DMS 273 (cell line): ENCODE results near the gene MYO18B.

Experiments
- DNase-seq: peaks from one replicate; lab custom pipeline; 2025; ENCODE audit not compliant: unreplicated experiment; lab: John Stamatoyannopoulos, UW

The MYO18B gene

DNA sequence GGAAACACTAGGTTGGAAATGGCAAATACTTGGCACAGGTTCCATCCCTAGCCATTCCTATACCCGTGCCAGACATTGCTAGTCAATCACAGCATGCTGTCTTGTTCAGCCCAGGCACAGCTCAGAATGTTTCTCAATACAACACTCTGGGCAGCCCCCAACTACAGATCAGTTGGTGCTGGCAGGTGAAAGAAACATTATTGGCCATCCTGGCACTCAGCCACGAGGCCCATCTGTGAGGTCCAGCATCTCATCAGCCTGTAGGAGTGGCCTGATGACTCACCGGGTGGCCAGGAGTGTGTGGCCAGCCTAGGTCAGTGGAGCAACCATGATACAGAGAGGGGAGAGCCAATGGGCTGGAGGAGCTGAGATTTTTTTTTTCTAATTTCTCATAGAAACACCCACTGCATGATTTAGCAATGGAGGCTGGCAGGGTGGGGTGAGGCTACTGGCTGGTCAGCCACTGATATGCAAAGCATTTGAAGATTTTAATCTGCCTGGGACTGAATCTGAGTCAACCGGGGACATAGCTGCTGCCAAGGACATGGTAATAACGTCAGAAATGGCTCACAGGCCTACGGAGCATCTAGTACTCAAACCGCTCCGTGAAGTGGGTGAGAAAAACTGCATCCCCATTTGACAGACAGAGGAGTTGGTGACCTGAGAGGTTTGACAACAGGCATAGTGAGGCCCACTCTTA is 5.4 kb downstream of the MYO18B start:
- DNase-seq = peak; percentile 16

DNA sequence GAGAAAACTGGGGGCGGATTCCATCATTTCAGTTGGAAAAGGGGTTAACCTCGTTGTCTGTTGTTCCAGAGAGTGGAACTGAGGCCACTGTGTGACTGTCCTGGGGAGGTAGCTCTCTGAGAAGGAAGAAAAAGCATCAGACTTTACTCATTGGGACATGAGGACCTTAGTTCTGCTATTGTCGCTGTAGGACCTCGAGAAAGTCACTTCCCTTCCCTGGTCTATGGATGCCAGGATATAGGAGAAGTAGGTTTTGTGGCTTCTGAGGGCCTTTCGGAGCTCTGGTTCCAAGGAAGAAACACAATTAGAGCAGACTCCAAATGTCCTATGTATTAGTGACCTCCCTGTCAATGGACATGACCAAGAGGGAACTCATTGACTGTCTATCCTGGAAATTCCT is 6.2 kb downstream of the MYO18B start:
- DNase-seq = no peak

DNA sequence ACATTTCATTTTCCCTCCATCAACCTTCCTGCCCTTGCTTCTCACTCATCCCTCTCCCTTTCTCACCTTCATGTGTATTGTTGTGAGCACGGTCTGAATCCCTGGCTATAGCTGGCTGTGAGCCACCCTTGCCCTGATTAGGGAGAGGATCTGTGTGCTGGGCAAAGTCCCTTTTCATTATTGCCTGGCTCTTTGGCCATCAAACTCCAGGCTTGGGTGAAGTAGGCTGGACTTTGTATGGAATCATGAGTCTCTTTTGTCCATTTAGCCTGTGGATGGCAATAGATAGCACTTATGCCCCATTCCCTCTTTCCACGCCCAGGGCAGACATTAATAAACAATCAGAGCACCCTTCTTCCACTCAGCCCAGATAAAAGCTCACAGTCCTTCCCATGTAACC is 6.7 kb downstream of the MYO18B start:
- DNase-seq = no peak

DNA sequence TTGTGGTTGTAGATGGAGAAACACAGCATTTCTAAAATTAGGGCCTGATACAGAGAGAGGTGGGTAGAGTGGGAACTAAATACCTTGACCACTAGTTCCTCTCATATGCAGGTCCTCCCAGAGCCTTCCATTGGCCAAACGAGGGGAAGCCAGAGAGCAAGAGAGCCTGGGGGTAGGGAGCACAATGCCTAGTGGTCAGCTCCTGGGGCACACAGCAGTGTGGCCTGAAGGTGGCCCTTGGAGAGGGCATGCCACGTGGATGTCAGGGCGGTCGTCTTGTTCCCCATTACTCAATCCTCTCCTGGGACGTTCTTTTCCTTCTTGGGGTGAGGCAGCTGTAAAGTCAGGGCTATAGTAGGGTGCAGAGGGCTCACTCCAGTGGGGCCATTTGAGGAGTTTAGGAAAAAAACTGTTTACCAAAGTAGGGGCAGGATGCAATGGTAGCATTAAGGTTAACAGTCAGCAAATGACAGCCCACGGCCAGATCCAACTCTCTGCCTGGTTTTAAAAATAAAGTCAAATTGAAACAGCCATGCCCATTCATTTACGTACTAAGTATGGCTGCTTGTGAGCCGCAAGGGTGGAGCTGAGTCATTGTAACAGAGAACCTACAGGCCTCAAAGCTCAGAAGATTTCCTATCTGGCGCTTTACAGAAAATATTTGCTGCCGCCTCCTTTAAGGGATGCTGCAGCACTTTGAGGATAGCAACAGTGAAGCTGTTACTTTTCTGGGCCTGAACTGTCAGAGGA is 7.6 kb downstream of the MYO18B start:
- DNase-seq = no peak

DNA sequence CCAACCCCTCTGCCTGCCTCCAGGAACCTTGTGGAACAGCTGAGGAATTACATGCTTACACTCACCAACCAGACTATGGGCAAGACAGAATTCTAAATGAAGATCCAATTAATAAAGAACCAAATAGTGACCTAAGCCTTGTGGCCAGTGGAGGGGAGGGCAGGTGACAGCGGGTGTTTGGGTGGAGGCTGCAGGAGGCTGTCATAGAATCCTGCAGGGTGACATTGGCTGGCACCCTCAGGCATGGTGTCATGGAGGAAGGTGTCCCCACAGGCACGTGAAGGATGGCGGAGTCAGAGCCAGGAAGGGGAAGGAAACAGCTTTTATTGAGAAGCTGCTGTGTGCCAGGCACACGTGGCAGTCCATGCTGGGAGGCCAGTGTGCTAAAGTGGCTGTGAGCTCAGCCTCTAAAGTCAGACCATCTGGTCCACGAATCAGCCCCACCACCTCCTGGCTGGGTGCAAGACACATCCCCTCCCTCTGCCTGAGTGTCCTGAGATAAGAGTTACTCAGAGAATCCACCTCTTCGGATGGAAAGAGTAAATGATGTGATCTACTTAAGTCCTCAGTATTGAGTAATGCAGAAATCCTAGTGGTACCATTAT is 8.7 kb downstream of the MYO18B start:
- peak; percentile 37 for DNase-seq

DNA sequence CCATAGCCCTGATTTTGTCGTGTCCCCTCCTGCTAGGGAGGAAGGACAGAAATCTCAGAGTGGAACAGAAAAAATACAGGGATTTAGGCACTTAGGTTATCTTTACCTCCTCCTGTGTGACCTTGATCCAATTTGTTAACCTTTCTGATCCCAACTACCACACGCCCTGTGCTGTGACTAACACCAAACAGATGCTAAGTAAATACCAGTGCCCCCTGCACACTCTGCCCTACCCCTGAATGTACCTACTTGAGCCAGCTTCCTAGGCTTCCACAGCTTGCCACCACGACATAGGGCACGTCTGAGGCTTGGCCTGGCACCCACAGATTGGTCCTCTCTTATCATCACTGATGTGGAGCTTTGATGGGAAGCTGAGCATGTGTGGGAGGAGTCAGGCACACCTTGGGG is 9.2 kb downstream of the MYO18B start:
- DNase-seq = no peak

DNA sequence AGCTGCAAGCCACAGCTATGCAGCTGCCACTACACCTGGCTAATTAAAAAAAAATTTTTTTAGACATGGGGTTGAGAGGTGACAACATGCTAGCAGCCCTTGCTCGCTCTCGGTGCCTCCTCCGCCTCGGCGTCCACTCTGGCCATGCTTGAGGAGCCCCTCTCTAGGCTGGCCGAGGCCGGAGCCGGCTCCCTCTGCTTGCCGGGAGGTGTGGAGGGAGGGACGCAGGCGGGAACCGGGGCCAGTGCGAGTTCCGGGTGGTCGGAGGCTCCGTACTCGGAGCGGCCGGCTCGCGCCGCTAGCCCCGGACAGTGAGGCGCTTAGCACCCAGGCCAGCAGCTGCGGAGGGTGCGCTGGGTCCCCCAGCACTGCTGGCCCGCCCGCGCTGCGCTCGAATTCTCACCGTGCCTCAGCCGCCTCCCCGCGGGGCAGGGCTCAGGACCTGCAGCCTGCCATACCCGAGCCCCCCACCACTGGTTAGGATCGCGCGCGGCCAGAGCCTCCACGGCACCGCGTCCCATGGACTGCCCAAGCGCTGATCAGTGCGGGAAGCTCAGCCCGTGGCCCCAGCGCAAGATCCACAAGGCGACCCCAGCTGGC is 10.7 kb downstream of the MYO18B start:
- DNase-seq = no peak

DNA sequence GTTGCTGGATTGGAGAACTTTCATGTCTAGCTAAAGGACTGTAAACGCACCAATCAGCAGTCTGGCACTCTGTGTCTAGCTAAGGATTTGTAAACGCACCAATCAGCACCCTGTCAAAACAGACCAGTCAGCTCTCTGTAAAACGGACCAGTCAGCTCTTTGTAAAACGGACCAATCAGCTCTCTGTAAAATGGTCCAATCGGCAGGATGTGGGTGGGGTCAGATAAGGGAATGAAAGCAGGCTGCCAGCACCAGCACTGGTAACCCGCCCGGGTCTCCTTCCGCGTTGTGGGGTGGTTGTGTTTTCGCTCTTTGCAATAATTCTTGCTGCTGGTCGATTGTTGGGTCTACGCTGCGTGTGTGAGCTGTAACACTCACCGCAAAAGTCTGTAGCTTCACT is 11.3 kb downstream of the MYO18B start:
- DNase-seq = no peak

DNA sequence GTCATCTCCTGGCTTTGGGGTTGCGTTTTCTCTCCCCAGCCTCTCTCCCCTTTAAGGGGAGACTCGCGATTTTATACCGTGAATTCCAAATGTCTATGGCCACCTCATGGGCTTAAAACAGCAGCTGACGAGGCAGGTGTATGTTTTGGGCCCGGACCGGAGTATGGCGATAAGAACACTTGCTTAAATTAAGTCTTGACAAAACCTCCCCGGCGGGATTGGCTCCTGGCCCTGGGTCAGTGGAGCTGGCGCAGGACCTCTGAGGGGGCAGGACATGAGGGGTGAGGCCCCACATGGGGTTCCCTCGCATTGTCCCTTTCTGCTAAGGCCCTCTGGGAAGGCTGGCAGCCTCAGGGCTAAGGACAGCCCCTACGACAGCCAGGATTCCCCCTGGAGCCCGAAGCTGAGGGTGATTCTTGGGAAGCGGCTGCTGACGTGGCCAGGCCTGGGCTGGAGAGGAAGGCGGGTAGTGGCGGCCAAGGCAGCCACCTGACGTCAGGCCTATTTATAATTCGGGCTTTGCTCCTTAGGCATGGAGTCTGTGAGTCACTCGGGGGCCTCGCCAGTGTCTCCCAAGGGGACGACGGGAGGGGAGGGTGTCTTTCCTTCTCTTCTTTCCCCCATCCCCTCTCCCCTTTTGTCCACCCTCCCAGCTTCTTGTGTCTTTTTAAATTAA is 12.7 kb downstream of the MYO18B start:
- DNase-seq = no peak

DNA sequence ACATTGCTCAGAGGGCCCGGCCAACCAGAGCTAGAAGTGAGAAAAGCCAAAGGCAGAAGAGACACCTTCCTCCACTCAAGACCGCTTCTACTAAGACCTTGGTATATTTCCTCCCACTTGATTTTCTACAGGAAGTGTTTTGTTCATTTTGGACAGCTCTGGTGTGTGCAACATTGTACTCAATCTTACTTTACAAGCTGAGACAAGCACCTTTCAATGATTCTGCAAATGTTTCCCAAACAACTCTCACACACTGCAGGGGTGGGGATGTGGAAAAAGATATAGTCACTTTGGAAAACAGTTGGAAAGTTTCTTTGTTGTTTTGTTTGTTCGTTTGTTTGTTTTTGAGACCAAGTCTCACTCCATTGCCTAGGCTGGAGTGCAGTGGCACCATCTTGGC is 15.7 kb downstream of the MYO18B start:
- no peak for DNase-seq

DNA sequence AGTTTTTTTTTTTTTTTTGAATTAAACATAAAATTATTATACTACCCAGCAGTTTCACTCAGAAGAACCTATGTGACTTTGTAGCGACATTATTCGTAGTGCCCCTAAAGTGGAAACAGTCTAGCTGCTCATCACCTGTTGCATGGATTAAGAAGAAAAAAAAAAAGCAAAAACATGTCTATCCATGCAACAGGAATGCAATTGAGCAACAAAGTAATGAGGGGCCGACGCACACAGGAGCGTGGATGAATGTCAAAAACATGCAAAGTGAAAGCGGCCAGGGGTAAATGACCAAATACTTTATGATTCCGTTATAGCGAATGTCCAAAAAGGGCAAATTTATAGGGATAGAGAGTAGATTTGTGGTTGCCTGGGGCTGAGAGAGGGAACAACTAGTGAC is 16.3 kb downstream of the MYO18B start:
- no peak for DNase-seq

DNA sequence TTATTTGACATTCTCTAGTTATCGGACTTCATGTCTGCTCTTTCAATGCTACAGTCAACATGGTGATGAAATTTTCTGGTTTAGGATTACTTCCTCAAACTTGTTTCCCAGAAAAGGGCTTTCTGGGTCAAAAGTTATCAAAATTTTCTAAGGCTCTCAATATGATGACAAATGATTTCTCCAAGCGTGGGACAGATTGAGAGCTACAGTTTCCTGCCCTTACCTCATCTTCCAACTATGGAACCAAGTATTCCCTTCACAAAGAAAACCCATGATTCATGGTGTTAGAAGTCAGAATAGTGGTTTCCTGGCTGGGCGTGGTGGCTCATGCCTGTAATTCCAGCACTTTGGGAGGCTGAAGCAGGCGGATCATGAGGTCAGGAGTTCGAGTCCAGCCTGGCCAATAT is 17.8 kb downstream of the MYO18B start:
- no peak for DNase-seq

DNA sequence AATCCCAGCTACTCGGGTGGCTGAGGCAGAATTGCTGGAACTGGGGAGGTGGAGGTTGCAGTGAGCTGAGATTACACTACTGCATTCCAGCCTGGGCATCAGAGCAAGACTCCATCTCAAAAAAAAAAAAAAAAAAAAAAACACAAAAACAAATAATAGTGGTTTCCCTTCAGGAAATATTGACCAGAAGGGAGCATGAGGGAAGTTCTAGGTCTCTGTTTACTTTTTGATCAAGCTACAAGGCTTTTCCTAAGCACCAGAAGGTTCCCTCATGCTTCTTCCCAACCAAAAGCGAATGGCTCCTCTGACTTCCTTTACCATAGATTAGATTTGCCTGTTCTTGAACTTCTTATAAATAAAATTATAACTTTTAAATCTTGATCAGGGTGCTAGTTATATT is 18.3 kb downstream of the MYO18B start:
- no peak for DNase-seq

DNA sequence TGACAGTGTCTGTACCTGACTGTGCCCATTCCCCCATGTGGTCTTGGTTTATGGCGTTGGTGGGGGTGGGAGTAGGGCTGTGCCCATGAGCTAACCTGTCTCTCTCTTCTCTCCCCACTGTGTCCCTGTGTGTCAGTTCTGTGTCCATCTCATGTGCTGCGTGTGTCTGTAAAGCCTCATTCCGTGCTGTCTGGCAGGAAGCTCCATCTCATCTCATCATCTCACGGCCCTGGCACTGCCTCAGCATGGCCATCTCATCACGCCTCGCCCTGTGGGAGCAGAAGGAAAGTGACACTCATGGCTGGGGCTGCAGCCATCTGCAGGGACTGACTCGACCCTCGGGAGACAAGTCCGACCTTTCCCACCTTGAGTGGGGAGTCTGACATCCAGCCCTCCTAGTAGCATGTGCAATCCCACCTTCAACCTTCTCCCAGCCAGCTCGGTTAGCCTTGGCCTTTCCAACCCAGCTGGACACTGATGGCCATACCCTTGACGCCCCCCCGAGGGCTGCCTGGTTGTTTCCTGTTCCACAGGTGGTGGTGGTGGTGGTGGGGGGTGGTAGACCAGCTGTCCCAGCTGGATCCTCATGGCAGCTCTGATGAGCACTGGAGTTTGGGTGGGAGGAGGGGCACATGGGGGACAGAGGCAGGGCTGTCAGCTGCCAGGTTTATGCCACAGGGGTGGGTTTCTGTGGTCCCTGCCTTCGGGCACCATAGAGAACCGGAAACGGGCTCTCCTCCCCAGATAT is 19.0 kb downstream of the MYO18B start:
- DNase-seq = no peak

DNA sequence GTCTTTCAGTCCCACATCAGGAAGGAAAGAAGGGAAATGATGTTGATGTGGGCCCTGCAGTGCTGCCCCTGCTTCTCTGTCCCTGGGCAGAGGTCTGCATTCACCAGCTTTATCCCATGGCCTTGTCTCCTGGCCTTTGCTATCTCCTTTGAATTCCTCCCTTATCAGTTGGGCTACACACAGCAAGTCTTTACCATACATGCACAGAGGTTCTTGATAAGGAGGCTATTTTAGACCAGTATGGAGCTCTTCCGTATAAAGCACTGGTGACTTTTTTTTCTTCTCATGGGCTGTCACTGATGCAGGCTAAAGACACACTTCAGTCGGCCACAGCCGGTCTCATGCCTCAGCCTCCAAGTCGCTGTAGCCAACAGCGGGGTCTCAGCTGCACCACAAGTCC is 20.2 kb downstream of the MYO18B start:
- DNase-seq = no peak

DNA sequence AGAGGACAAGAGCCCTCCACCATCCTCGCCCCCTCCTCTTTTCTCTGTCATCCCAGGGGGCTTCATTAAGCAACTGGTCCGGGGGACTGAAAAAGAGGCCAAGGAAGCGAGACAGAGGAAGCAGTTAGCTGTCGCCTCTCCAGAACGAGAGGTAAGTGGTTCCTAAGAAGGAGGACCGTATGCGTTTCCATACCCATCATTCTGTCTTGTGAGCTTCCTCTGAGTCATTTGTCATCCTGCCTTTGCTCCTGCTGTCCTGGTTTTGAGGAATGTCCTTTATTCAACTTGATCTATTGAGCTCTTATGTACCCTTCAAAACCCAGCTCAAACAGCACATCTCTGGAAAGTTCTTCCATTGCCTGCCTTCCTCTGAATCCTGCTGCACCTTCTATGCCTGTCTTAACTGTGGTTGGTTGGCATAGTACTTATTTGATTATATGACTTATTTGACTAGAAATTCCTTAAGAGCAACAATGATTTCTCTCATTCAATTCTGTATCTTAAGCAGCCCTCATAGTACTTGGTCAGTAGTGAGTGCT is 21.3 kb downstream of the MYO18B start:
- DNase-seq = no peak

DNA sequence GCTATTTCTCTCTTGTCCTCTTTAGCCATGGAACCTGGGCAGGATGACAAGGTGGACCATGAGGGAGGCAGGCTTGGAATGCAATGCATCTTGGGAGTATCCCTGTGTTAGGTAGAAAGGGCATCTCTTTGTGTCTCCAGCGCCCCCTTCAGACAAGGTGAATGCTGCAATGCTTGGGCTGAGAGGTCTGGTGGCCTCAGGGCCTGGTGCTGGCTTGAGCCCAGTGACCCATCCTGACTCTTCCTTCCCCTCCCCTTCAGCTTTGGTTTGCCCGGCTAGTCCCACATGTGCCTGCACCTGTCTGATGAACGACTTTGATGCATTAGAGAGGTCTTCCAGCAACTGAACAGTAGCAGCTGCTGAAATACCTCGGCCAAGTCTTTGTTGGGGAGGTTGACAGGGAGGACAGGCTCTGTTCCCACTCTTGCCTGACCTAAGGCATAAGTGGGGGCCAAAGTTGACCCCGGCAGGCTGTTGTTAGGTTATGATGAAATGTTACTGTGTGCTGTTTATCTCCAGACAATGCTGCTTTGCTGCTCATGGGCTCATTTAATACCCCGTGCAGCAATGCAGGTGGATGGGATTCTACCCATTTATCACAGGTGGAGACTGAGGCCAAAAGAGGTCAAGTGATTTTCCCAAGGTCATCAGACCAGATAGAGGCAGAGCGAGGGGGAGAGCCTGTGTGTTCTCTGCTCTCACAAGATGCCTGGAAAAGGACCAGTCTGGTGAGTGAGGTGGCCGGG is 22.5 kb downstream of the MYO18B start:
- no peak for DNase-seq

DNA sequence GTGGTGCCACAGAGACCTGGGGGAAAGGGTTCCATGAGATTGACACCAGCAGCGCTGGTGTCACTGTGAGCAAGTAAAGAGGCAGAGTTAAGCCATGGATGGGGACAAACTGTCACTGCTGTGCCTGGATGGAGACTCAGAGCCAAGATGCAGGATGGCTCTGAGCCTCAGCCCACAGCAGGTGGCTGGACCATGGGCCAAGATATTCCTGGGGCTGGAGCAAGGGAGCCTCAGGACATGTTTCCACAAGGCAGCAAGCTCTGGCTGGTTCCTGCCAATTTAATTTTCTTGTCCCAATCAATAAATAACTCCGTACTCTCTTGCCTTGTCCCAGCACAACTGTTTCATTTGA is 23.0 kb downstream of the MYO18B start:
- DNase-seq = no peak

DNA sequence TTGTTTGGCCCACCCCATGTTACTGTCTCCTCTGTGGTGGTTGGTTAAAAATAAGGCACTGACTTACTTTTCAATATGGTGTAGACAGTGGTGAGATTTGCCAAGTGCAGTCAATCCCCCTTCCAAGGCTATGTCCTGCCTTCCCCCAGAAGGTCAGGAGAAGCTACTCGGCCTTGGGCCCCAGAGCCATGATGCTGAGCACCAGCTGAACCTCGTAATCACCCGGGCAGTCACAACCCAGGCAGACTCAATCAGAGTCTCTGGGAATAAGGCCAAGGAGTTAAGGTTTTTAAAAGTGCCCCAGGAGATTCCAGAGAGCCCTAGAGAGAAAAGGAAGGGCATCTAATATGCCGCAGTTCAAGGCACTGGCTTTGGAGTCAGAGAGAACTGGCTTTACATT is 23.8 kb downstream of the MYO18B start:
- no peak for DNase-seq

DNA sequence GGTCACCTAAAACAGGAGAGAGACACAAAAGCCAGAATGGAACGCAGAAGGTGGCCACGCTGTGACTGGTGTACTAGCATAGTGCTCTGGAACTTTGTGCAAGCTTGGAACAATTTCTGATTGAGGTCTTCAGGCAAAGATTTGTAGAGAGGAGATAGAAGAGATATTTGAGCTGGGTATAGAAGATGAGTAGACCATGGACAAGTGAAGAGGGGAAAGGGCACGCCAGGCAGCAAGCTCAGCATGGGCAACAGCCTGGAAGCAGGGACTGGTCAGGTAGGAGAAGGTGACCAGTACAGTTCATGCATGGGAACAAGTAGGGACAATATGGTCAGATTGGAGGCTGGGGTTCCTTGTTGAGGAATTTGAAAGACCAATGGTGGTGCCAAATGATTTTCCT is 24.4 kb downstream of the MYO18B start:
- DNase-seq = no peak
